ENCODE data around the gene QPCT.

- TF ChIP-seq CTCF (IDR thresholded peaks at IDR 0.05) (no peak), POLR2A (IDR thresholded peaks at IDR 0.05) (no peak)
These were observed 35.5 kb downstream of the QPCT start for GRCh38 chr2:37379881-37380296.

Measured in esophagus squamous epithelium (tissue), 4 donors.